AML-193 (cell line): Measurements from ENCODE around the gene CD3D.
A peak's percentile ranks its signal among the peaks of the same experiment; 100 is the strongest.

Experiments used
- DNase-seq, 2 experiments: peaks; one replicate each; lab custom pipeline; 2025; lab: John Stamatoyannopoulos, UW

The CD3D gene

DNA sequence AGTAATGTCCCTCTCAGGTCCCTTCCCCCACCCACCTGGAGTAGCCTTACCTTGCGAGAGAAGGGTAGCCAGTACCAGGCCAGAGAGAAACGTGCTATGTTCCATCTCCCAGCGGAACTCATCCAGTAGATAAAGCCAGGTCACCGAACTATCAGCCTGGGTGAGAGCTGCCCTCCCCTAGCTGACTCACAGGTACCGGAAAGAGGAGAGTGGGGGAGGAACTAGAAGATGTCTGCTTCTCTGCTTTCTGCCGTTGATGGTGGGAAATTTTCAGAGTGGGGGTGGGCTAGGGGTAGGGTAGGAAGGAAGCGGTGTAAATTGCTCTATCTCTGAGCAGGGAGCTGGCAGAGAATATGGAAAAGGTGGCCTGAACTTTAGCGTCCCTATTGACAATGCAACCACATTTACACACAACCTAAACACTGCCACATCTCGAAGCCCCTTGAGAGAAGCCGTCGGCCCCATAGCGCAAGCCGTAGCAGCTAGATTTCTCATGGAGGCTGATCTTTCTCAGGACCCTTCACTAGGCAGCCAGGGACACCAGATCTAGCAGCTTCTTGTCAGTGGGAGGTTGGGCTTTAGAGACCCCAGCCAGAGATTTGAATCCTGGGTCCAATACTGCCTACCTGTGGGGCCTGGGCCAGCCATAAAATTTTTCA lies at the start of gene CD3D:
Gene CD3D (minus strand): TSS at position 203 of the 659 bp plus-strand sequence. CDS start 98 bp downstream, at position 105.
- no peak for DNase-seq

DNA sequence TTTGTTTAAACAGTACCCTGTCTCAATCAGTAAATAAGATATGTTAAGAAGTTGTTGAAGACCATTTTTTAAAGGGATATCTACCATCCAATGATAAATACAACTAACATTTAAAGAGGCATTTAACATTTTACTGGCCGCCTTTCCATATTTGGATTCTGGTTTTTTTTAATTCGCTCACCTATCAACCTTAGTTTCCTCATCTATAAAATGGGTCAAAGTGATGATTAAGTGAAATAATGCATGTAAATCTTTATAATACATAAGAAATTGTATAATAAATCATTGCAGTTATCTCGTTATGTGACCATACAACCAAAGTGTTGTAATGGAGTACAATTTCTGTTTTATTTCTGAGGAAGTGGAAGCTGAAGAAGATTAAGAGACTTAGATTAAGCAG lies 41.2 kb upstream of the CD3D start:
- DNase-seq: no peak

DNA sequence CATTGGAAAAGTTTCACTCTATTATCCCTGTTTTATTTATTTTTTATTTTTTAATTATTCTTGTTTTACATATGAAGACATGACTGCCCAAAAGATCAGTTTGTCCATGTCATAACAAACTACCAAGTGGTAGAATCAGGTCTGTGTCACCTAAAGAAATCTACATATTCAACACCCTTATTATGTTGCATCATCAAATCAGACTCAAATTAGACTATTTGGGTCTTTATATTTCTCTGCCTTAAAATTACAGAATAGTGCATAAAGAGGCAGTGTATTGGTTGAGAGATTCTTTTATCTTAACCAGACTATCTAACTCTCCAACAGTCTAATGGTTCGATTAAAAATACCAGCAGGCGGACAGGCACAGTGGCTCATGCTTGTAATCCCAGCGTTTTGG lies 40.4 kb upstream of the CD3D start:
- DNase-seq: no peak

DNA sequence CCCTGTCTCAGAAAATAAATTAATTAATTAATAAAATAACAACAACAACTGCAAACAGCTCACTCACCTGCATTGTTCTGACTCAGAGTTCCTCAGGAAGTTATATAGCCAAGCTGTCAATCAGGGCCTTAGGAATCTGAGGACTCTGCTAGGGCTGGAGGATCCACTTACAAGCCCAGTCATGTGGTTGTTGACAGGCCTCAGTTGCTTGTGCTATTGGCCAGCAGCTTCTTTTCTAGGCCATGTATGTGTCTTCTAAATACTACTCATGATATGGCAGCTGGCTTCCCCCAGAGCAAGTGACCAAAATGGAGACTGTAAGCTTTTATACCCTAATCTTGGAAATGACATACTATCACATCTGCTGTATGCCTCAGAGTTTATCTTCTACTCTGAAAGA lies 38.1 kb upstream of the CD3D start:
- no peak for DNase-seq

DNA sequence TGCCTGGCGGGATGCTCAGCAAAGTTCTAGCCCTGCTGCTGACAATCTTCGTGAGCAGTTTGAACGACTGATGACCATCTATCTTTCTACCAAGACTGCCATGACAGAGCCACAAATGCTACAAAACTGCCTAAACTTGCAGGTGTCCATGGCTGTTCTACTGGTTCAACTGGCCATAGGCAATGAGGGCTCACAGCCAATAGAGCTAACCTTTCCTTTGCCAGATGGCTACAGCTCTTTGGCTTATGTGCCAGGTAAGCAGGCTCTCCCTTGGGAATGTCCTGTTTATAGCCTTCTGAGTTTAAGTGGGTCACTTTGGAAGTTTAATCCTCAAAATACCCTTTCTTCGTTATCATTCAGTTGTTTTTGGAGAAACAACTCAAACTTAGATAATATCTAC lies 37.0 kb upstream of the CD3D start:
- DNase-seq: no peak

DNA sequence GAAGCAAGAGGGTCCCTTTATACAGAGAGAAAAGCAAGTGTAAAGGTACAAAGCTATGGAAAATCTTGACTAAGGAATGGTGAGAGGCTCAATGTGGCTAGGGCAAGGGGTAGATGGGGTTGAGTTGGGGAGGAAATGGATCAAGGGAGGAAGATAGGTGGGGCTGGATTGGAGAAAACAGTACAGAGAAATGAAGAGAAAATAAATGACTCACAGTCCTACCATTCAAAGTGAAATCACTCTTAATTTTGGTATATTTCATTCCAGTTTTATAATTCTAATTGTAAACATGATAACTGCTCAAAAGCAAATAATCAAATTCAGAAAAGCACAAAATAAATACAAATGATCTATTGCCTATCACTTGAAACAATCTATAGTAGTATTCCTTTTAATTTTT lies 33.5 kb upstream of the CD3D start:
- no peak for DNase-seq

DNA sequence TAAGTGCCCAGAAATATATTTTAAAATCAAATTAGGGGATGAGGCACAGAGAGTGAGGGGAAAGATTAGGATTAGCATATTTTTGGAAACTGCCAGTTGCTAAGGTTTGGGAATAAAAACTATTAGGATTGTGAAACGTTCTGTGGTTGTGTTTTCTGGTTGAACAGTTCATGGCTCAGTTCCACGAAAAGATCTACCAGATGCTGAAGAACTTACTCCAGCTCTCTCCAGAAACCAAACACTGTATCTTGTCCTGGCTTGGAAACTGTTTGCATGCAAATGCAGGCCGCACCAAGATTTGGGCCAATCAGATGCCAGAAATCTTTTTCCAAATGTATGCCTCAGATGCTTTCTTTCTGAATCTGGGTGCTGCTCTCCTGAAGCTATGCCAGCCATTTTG lies 32.2 kb upstream of the CD3D start:
- no peak for DNase-seq

DNA sequence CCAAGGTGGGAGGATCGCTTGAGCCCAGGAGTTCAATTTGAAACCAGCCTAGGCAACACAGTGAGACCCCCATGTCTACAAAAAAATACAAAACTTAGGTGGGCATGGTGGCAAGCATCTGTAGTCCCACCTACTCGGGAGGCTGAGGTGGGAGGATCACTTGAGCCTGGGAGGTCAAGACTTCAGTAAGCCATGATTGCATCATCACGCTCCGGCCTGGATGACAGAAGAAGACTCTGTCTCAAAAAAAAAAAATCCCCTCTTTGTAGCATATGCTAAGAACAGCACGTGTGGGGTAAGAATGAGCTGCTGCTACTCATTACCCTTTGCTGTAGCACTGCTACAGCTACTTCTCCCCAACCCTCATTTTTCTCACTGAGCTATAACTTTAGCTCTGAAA lies 31.4 kb upstream of the CD3D start:
- DNase-seq: no peak

DNA sequence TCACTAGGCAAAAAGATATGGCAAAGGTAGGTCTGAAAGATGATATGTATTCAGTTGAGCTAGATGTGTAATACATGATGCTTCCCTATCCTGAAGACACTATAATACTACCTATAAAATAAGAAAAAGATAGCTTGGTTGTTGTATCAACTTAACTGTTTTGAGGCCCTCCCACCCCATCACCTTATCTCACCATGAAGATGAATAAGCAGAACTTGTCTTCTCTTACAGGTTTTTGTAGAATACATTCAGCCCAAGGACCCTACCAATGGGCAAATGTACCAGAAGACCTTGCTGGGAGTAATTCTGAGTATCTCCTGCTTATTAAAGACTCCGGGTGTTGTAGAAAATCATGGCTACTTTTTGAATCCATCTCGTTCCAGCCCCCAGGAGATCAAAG lies 30.8 kb upstream of the CD3D start:
- DNase-seq: no peak

DNA sequence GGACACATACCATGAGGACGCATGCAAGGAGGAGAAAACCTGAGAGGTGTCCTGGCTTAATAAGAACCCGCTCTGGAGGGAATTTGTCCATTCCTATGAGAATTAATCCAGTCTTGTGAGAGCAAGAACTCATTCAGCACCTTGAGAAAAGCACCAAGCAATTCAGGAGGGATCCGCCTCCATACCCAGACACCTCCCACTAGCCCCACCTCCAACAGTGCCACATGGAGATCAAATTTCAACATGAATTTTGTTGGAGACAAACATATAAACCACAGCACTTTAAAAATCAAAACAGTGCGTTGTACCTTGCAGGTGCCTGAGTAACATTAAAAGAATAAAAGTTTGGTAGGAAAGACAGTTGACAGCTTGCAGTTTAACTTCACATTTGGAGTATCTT lies 28.3 kb upstream of the CD3D start:
- DNase-seq: no peak

DNA sequence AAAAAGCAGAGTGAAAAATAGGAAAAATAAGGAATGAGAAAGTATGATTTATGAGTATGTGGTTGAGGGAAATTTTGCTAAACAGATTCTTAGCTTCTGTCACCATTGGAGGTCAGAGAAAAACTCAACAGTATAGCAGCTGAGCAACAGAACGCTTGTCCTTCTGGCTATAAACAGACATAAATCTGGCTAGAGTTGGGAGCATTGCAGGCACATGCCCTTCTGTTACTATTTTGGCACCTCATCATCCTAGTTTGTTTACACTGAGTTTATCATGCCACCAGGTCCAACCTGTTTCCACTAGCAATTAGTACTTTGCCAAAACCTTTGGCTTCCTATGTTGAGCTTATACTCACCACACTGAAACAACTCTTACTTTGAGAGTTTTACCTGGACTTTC lies 23.8 kb upstream of the CD3D start:
- DNase-seq: no peak

DNA sequence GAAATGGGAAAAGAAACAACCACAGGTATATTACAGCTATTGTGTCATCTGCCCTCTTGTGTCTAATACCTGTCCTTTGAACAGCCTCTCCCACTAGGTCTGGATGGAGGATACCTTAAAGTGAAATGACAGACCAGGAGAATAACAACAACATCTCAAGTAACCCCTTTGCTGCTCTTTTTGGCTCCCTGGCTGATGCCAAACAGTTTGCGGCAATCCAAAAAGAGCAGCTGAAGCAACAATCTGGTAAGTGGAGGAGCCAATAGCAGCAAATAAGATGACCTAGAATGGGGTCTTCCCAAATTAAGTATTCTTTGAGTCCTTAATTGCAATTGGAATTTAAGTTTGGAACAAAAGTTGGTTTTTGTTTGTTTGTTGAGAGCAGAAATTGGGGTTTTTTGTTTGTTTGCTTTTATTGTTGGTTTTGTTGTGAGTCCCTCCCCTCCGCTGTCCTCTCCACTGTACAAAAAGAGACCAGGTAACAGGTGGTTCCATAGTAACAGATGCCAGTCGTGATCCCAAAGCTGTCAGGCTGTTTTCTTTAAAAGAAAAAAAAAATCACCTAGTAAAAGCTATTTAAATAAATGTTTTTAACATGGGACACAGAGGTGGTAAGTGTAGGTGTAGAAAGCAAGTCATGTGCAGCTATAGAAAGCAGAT lies 22.6 kb upstream of the CD3D start:
- DNase-seq: no peak

DNA sequence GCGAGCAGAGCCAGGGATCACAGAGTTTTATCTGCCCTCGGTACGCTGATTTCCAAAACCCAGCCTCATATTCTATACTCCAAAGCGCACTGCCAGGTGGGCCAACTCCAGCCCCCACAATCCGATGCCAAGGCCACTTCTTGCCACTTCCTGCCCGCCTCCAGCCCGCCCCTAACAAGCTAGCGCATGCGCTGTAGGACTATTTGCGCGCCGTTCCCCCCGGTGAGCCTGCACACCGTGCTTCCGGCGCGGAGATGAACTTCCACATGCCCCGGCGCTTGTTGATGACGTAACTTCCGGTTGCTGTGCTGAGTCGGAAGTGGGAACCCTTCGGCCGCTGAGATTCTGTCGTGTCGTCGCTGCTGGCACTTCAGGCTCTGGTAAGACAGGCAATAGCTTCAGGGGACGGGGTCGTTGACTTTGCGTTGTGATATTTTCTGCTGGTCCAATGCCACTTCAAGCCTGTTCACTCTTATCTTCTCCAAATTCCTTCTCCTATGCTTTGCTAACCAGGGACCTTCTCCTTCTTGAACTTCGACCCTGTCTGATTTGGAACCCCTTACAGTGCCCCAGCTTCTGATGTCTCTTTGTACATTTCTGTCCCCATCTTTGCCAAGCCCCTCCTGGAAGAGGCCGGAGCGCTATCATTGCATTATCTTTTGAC lies 16.9 kb upstream of the CD3D start, which contains the start of gene UBE4A:
Gene UBE4A (plus strand): TSS at position 306 of the 664 bp plus-strand sequence. CDS start 5,481 bp downstream, outside the sequence.
- DNase-seq: peak; percentile 84 to 88

DNA sequence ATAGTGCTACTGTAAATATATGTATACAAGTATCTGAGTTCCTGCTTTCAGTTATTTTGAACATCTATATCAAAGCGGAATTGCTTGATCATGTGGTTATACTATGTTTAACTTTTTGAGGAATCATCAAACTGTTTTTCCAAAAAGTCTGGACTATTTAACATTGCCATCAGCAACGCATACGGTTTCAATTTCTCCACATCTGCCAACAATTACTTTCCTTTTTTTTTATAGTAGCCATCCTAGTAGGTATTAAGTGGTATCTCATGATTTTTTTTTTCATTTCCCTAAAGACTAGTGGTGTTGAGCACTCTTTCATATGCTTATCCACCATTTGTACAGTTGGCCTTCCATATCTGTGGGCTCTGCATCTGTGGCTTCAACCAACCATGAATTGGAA lies 15.6 kb upstream of the CD3D start:
- no peak for DNase-seq

DNA sequence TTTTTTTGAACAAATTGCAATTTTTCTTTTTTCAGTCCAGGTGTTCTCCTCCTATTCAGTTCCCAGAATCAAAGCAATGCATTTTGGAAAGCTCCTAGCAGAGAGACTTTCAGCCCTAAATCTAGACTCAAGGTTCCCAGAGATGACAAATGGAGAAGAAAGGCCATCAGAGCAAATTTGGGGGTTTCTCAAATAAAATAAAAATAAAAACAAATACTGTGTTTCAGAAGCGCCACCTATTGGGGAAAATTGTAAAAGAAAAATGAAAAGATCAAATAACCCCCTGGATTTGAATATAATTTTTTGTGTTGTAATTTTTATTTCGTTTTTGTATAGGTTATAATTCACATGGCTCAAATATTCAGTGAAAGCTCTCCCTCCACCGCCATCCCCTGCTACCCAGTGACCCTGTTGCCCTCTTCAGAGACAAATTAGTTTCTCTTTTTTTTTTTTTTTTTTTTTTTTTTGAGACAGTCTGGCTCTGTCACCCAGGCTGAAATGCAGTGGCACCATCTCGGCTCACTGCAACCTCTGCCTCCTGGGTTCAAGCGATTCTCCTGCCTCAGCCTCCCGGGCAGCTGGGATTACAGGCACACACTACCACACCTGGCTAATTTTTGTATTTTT lies 10.7 kb upstream of the CD3D start:
- DNase-seq: peak; percentile 32

DNA sequence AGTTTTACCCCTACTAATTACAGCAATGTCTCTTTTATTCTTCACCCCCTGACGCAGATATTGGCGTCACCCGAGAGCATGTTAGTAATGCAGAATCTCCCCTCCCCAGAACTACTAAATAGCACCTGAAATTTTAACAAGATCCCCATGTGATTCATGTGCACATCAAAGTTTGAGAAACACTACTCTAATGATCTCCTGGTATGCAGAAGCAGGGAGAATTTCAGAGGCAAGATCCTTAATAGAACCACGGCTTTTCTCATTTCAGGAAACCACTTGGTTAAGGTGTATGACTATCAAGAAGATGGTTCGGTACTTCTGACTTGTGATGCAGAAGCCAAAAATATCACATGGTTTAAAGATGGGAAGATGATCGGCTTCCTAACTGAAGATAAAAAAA lies 7.0 kb upstream of the CD3D start:
- DNase-seq: no peak

DNA sequence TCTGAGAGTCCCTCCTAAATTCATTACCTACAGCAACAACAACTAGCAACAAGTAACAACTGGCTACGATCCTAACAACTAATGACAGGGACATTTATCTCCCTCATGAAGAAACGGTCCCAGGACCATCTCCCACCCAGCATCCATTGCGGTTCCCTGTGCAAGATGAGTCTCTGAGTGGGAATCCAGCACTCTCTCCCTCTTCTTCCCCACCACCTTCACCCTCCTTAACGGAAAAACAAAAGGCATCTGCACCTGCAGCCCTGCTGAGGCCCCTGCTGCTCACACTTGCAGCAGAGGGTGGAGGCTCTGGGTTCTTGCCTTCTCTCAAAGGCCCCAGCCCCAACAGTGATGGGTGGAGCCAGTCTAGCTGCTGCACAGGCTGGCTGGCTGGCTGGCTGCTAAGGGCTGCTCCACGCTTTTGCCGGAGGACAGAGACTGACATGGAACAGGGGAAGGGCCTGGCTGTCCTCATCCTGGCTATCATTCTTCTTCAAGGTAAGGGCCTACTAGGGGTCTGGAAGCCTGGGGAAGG lies 1.5 kb upstream of the CD3D start, which contains the start of gene CD3G:
Gene CD3G (plus strand): TSS at position 364 of the 535 bp plus-strand sequence. CDS start 80 bp downstream, at position 444.
- DNase-seq: no peak

DNA sequence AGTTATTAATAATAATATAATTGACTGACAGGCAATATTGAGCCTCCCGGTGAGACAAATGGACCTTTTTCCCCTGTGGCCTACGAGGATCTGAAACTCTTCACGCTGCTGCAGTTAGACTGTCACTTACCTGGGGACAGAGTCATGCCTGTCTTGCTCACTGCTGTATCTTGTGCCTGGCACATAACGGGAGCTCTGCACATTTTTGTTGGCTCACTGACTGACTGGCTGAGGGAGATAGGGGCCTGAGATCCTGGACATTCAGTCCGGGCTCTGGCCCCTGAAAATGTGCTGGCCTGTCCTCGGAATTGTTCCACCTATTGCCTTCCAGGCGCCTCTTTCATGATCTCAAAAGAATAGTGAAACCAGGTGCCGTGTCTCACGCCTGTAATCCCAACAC lies 743 bp upstream of the CD3D start:
- DNase-seq: no peak

DNA sequence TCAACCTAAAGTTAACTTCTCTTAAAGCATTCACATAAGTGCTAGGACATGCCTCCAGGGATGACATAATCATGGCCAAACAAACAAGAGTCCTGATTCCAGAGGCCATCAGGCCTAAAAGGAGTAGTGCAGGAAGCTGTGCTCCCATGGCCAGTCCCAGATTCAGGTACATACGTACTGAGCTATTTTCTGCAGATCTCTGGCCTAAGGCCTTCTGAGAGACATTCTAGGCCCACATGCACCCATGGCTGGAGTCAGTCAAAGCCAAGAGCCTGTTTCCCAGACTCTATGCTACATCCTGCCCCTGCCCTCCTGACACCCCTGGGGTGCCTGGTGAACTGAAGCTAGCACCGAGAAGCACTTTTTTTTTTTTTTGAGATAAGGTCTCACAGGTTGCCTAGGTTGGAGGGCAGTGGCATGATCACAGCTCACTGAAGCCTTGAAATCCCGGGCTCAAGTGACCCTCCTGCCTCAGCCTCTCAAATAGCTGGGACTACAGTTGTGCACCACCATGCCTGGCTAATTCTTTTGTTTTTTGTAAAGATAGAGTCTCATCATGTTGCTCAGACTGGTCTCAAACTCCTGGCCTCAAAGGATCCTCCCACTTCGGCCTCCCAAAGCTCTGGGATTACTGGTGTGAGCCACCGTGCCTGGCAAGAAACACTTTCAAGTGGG lies 553 bp downstream of the CD3D start:
- DNase-seq: no peak

DNA sequence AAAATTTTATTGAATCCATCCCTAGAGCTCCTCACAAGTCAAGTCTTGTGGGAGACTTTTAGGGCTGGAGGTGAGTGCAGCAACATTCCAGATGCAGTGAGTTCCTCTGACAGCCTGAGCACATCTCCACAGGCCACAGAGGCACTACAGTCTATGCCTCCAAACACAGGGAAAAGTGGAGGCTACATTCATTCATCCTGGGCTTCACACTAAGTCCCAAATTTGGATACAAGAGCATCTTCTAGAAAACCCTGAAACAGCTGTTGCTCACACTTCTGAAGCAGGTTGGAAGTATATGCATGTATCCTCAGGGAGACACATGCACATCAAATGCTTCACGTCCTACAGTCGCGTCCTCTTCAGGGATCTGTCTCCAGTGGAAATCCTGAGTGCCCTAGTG lies 1.2 kb downstream of the CD3D start:
- no peak for DNase-seq

DNA sequence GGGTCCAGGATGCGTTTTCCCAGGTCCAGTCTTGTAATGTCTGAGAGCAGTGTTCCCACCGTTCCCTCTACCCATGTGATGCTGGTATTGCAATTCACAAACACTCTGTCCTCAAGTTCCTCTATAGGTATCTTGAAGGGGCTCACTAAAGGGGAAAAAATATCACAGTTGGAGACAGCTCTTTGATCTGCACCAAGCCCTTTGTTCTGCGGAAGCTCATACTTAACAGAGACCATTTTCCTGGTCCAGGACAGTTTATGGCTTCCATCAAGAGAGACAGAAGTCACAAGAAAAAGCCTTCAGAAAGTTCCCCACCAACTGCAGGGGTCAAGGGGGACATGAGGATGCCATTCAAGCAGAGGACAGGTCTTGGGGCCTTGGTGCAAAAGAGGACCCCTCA lies 2.1 kb downstream of the CD3D start:
- DNase-seq: no peak
